NCI-H128 (cell line): Measurements from ENCODE around the gene SIK1.
"Not testable (repeated sequence)": the region's sequence is repeated elsewhere in the genome, so short reads cannot be mapped to it uniquely, and the experiment has no call there.

ENCODE experiments used
- DNase-seq: peaks from one replicate; lab custom pipeline; 2025; ENCODE audit not compliant: unreplicated experiment; lab: John Stamatoyannopoulos, UW

The SIK1 gene

GRCh38 chr21:43440835-43441727 lies 14.2 kb upstream of the SIK1 start:
- not testable (repeated sequence) for DNase-seq

DNA sequence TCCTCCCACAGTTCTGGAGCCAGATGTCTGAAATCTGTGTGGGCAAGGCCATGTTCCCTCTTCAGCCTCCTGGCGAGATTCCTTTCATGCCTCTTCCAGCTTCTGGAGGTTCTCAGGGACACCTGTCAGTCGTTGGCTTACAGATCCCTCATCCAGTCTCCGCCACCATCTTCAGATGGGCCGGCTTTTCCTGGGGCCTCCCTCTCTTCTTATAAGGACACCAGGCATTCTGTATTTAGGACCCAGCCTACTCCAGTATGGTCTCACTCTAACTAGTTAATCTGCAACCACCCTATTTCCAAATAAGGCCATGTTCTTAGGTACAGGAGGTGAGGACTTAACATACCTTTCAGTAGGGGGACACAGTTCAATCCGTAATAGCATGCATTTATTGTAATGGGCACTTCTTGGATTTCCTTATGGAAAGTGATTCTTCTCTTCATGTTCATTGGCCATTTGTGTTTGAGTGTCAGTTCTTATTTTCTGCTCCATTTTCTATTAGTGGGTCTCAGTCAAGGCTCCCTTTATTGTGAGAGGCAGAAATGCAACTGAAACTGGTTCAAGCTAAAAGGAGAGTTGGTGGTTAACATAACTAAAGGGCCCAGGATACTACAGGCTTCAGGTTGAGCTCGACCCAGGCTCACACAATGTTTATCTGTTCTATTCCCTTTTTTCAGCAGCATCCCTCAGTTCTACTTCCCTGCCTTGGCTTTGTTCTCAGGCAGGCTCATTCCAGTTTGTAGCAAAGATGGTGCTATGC lies 12.6 kb upstream of the SIK1 start:
- DNase-seq: not testable (repeated sequence)

- DNase-seq: not testable (repeated sequence)
These were observed 9.3 kb upstream of the SIK1 start for GRCh38 chr21:43436272-43436671.

- not testable (repeated sequence) for DNase-seq
These were observed 6.6 kb upstream of the SIK1 start for GRCh38 chr21:43433340-43434136.

DNA sequence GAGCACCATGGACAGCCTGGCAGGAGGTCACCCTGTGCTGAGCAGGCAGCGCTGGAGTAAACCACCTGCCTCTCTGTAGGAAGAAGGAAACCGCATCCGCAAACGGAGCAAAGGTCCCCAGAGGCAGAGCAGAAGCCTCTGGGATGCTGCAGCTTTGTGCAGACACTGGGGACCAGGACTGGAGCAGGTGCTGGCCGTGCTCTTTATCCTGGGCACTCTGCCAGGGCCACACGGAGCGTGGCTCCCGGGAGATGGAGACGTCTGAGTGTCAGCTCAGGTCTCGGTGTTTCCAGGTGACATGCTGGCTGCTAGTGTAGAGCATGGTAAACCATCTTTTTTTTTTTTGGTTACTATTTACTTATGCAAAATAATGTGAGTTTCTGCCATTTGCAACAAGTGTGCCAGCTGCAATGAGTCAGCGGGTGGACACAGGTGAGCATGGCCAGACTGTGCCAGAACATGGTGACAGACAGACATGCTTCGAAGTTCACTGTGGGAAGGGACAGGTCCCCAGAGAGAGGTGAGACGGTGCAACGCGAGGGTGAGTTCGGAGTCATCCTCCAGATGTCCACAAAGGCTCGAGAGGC lies 4.0 kb upstream of the SIK1 start:
- not testable (repeated sequence) for DNase-seq

GRCh38 chr21:43428964-43429363 lies 2.0 kb upstream of the SIK1 start:
- DNase-seq: not testable (repeated sequence)

GRCh38 chr21:43427242-43427559 lies 270 bp upstream of the SIK1 start:
- DNase-seq: not testable (repeated sequence)

DNA sequence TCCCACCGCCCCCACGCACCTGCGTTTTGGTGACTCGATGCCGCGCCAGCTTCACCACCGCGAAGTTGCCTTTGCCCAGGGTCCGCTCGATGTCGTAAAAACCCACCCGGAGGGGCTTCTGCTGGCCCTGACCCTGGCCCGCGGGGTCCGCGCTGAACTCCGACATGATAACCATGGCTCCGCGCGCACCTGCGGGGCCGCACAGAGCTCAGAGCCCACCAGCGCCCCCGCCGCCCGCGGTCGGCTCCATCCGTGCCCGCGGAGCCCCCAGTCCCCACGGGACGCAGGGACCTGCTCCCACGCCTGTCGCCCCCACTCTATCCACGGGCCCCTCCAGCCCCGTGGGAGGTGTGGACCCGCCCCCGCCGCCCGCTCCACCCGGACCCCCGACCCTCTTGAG lies 927 bp downstream of the SIK1 start:
- DNase-seq: not testable (repeated sequence)

DNA sequence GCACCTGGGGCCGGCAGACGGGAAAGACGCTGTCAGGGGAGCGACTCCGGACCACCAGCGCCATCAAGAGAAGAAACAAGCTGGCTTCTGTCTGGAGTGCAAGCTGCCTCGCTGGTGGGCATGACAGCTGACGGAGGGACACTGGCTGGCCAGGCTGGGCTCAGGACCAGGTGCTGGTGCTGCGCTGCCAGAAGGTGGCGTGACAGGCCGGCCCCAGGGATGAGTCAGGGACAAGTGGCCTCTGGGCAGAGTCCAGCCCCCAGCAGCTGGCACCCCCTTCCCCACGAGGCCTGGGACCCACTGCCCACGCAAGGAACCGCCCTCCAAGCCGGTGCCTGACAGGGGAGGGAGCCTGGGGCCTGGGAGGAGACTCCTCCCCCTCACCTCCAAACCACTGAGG lies 7.5 kb downstream of the SIK1 start:
- not testable (repeated sequence) for DNase-seq

- DNase-seq: not testable (repeated sequence)
These were observed 12.4 kb downstream of the SIK1 start for GRCh38 chr21:43414576-43414975.

GRCh38 chr21:43412020-43412788 lies 14.7 kb downstream of the SIK1 start:
- DNase-seq: not testable (repeated sequence)

GRCh38 chr21:43410456-43411068 lies 16.4 kb downstream of the SIK1 start:
- DNase-seq: not testable (repeated sequence)

DNA sequence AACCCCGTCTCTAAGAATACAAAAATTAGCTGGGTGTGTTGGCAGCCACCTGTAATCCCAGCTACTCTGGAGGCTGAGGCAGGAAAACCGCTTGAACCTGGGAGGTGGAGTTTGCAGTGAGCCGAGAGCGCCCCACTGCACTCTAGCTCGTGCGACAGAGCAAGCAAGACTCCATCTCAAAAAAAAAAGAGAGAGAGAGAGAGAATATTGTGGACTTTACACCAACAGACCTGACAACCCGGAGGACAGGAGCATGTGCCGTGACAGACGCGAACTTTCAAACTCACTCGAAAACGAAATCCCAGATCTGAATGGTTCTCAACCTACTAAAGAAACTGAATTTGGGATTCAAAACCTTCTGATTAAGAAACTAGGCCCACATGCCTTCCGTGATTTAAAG lies 19.8 kb downstream of the SIK1 start:
- DNase-seq: not testable (repeated sequence)

GRCh38 chr21:43404450-43404849 lies 22.5 kb downstream of the SIK1 start:
- not testable (repeated sequence) for DNase-seq

- DNase-seq: not testable (repeated sequence)
These were observed 23.1 kb downstream of the SIK1 start for GRCh38 chr21:43403651-43404430.

GRCh38 chr21:43401125-43401524 lies 25.8 kb downstream of the SIK1 start:
- DNase-seq: not testable (repeated sequence)

DNA sequence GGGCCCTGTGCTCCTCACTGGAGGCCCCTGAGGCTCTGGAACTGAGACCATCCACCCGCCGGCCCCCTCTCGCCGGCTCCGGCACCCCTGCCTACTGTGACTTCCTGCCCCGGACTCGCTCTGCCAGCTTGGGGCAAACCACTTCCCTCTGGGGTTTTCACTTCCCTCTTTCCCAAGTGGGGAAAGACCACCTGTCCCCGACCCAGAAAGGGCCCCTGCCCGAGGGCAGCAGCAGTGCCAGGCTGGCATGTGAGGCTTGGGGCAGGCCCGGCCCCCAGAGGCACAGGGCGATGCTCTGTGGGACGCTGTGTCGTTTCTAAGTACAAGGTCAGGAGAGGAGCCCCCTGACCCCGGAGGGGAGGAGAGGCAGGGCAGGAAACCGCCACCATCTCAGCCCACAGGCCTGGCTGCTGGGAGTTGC lies 27.3 kb downstream of the SIK1 start:
- DNase-seq: not testable (repeated sequence)

DNA sequence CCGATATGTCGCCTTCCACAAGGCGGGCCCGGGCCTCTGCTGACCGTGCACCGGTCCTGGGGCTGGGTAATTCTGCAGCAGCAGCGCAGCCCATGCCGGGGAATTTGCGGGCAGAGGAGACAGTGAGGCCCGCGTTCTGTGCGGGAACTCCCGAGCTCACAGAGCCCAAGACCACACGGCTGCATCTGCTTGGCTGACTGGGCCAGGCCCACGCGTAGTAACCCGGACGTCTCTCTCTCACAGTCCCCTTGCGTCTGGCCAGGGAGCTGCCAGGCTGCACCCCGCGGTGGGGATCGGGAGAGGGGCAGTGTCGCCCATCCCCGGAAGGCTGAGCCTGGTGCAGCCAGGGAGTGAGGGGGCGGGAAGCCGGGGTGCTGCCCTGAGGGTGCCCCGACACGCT lies 27.8 kb downstream of the SIK1 start:
- not testable (repeated sequence) for DNase-seq

DNA sequence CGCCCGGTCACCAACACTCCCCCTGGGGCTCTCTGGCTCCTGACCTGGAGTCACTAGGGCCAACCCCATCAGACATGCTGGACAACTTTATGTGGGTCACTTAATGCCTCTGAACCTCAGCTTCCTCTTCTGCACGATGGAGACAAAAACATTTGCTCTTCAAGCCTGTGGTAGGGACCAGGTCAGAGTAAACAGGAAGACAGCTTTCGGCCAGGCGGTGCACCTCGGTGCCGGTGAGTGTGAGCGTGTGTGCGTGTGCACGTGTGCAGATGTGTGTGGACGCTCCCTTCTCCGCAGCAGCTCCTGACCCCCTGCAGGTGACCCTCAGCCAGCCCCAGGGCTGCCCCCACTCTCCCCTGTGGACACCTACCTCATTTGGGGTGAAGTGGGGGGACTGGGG lies 28.4 kb downstream of the SIK1 start:
- DNase-seq: not testable (repeated sequence)
